NCI-H1930 (cell line): Measurements from ENCODE around the gene RAB26.

Source experiments
- DNase-seq, 2 experiments: peaks; one replicate each; lab custom pipeline; 2025; lab: John Stamatoyannopoulos, UW

RAB26 gene

DNA sequence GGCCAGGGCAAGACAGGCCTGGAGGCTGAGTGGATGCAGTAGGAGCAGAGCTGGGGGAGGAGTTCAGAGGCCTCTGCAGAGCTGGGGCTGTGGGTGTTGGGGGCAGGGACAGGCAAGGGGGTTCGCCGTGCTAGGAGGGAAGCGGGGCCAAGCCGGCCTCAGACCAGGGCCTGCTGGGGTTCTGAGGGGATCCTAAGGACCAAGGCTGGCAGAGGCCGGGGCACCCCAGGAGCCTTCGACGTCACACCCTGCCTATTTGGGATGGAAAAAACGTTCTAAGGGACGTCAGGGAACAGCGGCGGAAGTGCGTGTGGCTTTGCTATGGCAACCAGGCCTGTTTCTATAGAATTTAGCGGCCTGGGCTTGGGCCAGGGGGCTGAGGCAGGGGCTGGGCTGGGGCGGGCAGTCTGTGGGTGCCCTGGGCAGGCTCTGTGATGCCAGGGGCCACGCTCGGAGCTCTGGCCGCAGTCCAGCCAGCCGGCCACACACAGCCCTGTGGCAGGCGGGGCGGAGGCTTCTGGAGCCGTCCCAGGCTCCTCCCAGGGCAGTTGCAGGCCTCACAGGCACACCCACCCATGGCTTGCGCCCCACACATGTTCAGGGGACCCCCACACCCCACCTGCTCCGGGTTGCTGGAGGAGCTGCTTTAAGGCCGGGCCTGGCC is 10.9 kb downstream of the RAB26 start:
- no peak for DNase-seq

DNA sequence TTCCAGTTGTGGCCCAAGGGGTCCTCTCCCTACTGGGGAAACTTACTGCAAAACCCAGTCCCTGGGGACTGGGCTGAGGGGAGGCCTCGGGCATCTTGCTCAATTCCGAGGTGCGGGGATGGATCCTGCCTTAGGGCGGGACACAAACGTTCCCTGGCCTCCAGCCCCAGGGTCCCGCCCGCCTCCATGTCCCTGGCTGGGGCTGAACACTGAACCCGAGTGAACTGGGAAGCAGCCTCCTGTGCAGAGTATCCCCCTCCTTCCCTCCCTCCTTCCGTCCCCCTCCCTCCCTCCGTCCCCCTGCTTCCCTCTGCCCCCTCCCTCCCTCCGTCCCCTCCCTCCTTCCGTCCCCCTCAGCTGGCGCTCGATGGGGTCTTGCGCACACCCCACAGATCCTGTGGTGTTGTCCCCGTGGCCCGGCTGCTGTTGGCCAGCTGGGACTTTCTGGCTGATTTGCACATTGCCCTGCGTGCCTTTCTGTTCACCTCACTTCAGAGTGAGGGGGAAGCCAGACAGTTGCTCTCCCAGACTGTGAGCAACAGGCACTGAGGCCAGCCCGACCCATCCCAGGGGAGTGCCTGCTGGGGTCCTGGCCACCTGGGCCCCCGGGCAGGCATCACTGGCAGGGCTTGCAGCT is 12.6 kb downstream of the RAB26 start:
- DNase-seq, result no peak

- DNase-seq, result no peak
Observed at GRCh38 chr16:2161911-2162310, 13.5 kb downstream of the RAB26 start.

- DNase-seq, result no peak
Observed at GRCh38 chr16:2162676-2163118, 14.3 kb downstream of the RAB26 start.

DNA sequence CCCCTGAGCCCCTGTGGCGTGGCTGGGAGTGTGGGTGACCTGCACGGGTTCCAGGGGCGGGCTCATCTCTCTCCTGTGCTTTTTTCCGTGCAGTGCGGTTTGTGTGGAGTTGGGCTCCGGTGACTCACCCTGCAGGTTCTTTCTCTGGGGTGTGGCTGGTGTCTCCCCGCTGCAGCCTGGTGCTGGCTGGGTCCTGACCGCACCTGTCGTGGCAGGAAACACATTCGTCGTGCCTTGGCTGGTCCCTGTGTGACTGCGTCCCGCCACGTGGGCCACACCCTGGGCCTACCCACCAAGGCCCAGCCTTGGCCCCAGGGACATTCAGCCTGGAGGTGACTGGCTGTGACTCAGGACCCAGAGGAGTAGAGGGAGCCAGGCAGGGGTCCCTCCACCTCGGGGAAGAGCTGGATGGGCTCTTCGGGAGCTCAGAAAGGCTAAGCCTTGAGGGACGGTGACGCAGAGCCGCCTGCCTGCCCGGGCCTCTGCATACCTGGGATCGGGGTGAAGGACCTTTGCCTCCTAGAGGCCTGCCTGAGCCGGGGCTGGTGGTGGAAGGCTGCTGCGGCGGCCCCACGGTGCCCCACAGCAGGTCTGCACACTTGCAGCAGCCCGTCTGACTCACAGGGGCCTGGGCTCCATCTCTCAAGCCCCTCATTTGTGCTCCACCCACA is 14.9 kb downstream of the RAB26 start:
- no peak for DNase-seq

- no peak for DNase-seq
Observed at GRCh38 chr16:2165861-2166260, 17.4 kb downstream of the RAB26 start.

GRCh38 chr16:2166263-2167067 is 18.0 kb downstream of the RAB26 start:
- no peak for DNase-seq

GRCh38 chr16:2167068-2167638 is 18.7 kb downstream of the RAB26 start:
- DNase-seq, result no peak

DNA sequence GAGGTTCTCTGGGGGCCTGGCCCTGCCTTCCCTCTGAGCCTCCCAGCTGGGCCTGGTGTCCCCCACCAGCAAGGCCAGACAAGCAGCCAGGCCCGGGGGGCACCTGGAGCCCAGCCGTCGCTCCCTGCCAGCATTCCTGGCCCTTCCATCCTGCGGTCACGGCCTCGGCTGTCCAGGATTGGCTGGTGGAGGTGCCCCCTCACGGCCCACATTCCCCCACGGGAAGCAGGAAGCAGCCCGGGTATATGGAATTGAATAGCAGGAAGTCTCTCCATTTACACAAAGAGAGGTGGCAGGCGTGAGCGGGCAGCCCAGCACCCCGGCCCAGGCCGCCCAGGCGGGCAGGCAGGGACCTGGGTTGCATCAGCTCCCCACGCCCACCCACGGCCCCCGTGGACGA is 21.7 kb downstream of the RAB26 start:
- no peak for DNase-seq

DNA sequence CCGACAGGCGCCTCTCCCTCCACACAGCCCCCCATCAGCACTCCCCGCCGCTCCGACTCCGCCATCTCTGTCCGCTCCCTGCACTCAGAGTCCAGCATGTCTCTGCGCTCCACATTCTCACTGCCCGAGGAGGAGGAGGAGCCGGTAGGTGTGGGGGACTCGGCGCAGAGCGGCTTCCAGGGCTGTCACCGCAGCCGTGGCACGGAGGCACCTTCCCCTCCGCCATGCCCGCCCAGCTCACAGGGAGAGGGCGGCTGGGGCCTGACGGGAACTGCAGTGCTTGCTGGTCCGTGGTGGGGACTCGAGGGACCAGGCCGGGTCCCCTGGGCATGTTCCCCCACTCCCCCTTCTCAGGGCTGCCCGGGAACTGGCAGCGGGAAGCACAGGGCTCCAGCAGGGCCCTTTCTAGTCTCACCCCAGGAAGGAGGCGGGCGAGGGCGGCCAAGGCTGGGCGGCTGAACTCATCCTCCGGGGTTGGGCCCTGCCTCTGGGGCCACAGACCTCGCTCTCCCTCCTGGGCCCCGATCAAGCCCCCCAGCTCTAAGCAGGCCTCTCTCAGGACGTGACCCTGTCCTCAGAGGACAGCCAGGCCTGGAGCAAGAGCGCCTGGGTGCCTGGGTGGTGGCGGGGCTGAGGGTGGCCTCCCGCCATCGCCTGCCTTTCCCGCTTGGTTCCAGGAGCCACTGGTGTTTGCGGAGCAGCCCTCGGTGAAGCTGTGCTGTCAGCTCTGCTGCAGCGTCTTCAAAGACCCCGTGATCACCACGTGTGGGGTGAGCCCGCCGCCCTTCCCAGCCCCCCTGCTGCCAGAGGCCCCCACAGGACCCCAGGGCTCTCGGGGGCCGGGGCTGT is 22.4 kb downstream of the RAB26 start:
- DNase-seq, result no peak

DNA sequence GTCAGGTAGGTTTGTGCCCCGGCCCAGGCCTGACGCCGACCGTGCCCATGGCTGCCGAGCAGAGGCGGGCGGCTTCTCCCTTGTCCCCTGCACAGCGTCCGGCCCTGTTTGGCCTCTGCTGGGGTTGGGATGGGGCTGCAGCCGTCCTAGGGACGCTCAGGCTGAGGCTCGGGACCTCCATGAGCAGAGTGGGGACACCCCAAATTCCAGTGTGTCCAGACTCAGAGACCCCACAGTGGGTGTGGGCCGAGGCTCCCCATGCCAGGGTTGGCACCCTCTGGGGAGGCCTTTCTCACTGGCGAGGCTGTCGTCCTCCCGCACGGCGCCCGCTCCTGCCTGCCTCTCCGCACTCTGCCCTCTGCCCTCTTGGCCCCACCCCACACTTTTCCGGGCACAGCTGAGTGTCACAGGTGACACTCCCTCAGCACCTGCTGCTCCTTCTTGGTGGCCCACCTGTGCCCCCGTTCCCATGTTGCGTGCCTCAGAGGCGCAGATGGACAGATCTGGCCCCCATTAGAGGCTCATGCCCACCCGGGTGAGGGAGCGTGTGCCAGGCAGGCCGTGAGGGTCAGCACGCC is 23.3 kb downstream of the RAB26 start:
- DNase-seq, result no peak

DNA sequence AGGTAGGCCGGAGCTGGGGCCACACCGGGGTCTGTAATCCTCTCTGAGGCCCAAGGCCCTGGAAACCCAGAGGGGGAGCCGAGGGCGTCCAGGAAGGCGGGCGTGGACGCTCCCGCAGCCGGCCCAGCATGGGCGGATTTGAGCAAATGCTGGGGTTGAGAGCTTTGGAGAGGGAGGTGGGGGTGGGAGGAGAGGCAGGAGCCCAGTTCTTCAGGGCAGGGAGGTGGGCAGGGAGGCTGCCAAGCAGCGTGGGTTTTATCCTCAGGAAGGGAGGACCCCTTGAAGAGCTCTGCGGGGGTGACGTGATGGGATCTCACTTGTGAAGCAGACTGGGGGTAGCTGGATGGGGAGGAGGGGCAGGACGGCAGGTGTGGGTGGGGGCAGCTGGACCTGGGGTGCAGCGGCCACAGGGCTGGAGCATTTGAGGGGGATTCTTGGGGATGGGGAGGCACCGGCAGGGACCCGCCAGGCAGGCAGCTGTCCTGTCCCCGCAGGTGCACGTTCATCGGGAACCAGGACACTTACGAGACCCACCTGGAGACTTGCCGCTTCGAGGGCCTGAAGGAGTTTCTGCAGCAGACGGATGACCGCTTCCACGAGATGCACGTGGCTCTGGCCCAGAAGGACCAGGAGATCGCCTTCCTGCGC is 24.4 kb downstream of the RAB26 start:
- DNase-seq, result no peak

- DNase-seq, result no peak
Observed at GRCh38 chr16:2173366-2173765, 24.9 kb downstream of the RAB26 start.

GRCh38 chr16:2173916-2174315 is 25.5 kb downstream of the RAB26 start:
- no peak for DNase-seq

- DNase-seq, result no peak
Observed at GRCh38 chr16:2174396-2175131, 26.1 kb downstream of the RAB26 start.

GRCh38 chr16:2175454-2175853 is 27.0 kb downstream of the RAB26 start:
- no peak for DNase-seq

DNA sequence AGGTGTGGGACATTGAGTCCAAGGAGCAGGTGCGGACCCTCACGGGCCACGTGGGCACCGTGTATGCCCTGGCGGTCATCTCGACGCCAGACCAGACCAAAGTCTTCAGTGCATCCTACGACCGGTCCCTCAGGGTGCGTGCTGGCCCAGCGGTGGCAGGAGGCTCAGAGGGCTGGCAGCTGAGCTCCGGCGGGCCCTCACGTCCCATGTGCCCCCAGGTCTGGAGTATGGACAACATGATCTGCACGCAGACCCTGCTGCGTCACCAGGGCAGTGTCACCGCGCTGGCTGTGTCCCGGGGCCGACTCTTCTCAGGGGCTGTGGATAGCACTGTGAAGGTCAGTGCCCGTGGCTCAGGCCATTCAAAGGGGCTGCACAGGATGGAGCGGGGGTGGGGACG is 27.6 kb downstream of the RAB26 start:
- DNase-seq, result no peak

- DNase-seq, result no peak
Observed at GRCh38 chr16:2177101-2177500, 28.7 kb downstream of the RAB26 start.

DNA sequence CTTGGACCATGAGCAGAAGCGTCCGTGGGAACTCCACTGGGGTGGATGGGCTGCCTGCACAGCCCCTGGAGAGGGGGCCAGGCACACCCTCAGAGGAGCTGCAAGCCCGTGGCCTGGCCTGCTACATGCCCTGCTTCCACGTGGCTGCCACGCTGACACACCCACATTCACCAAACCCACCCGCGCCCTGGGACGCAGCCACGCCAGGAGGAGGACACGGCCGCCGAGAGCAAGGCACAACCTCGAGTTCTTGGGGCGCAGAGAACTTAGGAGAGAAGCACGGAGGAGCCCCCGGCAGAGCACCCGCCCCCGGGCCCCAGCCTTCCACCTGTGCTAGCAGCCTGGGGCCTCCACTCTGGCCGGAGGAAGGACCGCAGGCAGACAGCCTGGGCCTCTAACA is 29.1 kb downstream of the RAB26 start:
- DNase-seq, result no peak
